ENCODE results near the gene ZNF774.

The ZNF774 gene

GRCh38 chr15:90348456-90348855 lies 3.6 kb upstream of the ZNF774 start:
- Mint-ChIP-seq H3K27me3 (ENCODE audit: low read depth) (peaks cover 8% of the 10 kb centered on the region), H3K9me3 (no peaks in the 10 kb centered on the region), H3K4me1 (peaks cover 32% of the 10 kb centered on the region), H3K27ac (peak overlapping the region in 1 of 3 experiments; percentile 47), H3K4me3 (no peak overlapping the region), H3K36me3 (ENCODE audit: low read depth) (no peaks in the 10 kb centered on the region)
- TF ChIP-seq CTCF (IDR thresholded peaks at IDR 0.05; ENCODE audit: unreplicated experiment in 3 of 3), result no peak

GRCh38 chr15:90349072-90349471 lies 3.0 kb upstream of the ZNF774 start:
- Mint-ChIP-seq H3K4me3 (no peak overlapping the region), H3K36me3 (ENCODE audit: low read depth) (no peaks in the 10 kb centered on the region), H3K4me1 (peaks cover 26% of the 10 kb centered on the region), H3K27ac (no peak overlapping the region), H3K27me3 (ENCODE audit: low read depth) (peaks cover 8% of the 10 kb centered on the region), H3K9me3 (no peaks in the 10 kb centered on the region)
- TF ChIP-seq CTCF (IDR thresholded peaks at IDR 0.05; ENCODE audit: unreplicated experiment in 3 of 3), result no peak

GRCh38 chr15:90349821-90350220 lies 2.3 kb upstream of the ZNF774 start:
- H3K27me3 Mint-ChIP-seq (ENCODE audit: low read depth), result peaks cover 8% of the 10 kb centered on the region
- H3K27ac Mint-ChIP-seq, result no peak overlapping the region
- peak overlapping the region in 1 of 3 experiments; percentile 52 for H3K4me3 Mint-ChIP-seq
- H3K9me3 Mint-ChIP-seq, result no peaks in the 10 kb centered on the region
- no peak for TF ChIP-seq CTCF (IDR thresholded peaks at IDR 0.05; ENCODE audit: unreplicated experiment in 3 of 3)
- H3K4me1 Mint-ChIP-seq, result peaks cover 26% of the 10 kb centered on the region
- H3K36me3 Mint-ChIP-seq (ENCODE audit: low read depth), result no peaks in the 10 kb centered on the region

GRCh38 chr15:90351479-90352106 lies 491 bp upstream of the ZNF774 start:
- H3K36me3 Mint-ChIP-seq (ENCODE audit: low read depth), result no peaks in the 10 kb centered on the region
- no peaks in the 10 kb centered on the region for H3K9me3 Mint-ChIP-seq
- H3K4me3 Mint-ChIP-seq, result peak overlapping the region; percentile 90 to 93 (median 92)
- H3K27ac Mint-ChIP-seq, result peak overlapping the region in 1 of 3 experiments; percentile 33
- H3K4me1 Mint-ChIP-seq, result peaks cover 26% of the 10 kb centered on the region
- TF ChIP-seq CTCF (IDR thresholded peaks at IDR 0.05; ENCODE audit: unreplicated experiment in 3 of 3), result no peak
- H3K27me3 Mint-ChIP-seq (ENCODE audit: low read depth), result peaks cover 8% of the 10 kb centered on the region

- H3K9me3 Mint-ChIP-seq, result no peaks in the 10 kb centered on the region
- H3K4me3 Mint-ChIP-seq, result peak overlapping the region in 1 of 3 experiments; percentile 22
Observed at GRCh38 chr15:90354986-90355385, 2.9 kb downstream of the ZNF774 start.

More at GRCh38 chr15:90354986-90355385, 2.9 kb downstream of the ZNF774 start:
- H3K27me3 Mint-ChIP-seq (ENCODE audit: low read depth), result peaks cover 6% of the 10 kb centered on the region
- H3K4me1 Mint-ChIP-seq, result peaks cover 6% of the 10 kb centered on the region
- no peak for TF ChIP-seq CTCF (IDR thresholded peaks at IDR 0.05; ENCODE audit: unreplicated experiment in 3 of 3)
- peaks cover 5% of the 10 kb centered on the region for H3K36me3 Mint-ChIP-seq (ENCODE audit: low read depth)
- H3K27ac Mint-ChIP-seq, result no peak overlapping the region
